GM12801 (cell line): ENCODE measurements around the gene UBFD1.

Experiments used
- CTCF ChIP-seq: IDR thresholded peaks from one replicate; pipeline ENCODE4 v1.5.1; 2011; ENCODE audit warnings: control low read depth; ENCODE audit not compliant: insufficient read length; ENCODE audit errors: extremely low read depth

Gene UBFD1

GRCh38 chr16:23573817-23574216, 16.3 kb downstream of the UBFD1 start:
- no peak for TF ChIP-seq CTCF

- no peak for TF ChIP-seq CTCF
Observed at GRCh38 chr16:23575834-23576233, 18.3 kb downstream of the UBFD1 start.

GRCh38 chr16:23577493-23577892, 20.0 kb downstream of the UBFD1 start:
- no peak for TF ChIP-seq CTCF

GRCh38 chr16:23578101-23578830, 20.7 kb downstream of the UBFD1 start:
- TF ChIP-seq CTCF: no peak

DNA sequence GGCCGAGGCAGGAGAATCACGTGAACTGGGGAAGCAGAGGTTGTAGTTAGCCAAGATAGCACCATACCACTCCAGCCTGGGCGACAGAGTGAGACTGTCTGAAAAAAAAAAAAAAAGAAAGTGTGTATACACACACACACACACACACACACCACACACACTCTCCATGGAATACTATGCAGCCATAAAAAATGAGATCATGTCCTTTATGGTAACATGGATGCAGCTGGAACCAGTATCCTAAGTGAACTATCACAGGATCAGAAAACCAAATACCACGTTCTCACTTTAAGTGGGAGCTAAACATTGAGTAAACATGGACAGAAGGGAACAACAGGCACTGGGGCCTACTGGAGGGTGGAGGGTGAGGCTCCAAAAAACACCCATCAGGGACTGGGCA, 21.8 kb downstream of the UBFD1 start:
- no peak for TF ChIP-seq CTCF

DNA sequence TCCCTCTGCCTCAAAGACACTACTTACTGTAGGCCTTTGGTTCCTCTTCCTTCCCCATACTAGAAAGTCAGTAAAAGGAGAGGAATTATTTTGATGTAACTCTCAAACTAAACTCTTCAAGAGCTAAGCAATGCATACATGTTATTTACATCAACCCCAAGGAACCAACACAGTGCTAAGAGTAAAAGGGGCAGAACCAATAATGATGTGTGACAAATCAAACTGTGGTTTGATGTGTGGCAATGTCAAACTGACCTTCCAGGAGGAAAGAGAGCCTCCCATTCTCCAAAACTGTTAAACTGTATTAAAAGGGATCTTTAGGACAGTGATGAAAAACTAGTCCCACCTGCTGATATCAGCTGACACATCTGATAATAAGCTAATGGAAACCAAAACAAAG, 22.9 kb downstream of the UBFD1 start:
- TF ChIP-seq CTCF: no peak

DNA sequence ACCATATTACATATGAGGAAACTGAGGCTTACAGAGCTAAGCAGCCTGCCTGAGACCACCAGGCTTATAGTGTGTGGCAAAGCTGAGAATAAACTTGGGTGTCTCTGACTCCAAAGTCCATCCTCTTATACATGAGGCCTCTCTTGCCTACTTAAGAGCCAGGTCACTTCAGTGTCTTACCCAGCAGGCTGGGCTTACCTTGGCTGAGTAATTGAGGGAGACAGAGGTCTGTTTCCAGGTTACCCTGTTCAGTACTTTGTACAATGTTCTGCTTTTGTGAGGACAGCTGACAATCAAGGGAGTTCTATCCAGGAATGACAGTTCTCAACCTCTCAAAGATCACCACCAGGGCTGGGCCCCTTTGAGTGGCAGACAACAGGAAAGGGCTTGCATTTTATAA, 24.2 kb downstream of the UBFD1 start:
- no peak for TF ChIP-seq CTCF
